Neural cell (in vitro differentiated cells): Measurements from ENCODE around the gene DNM2. TPM values are rescaled to one million over a fixed set of nuclear protein-coding genes. Genes with fewer than 3 reads are reported as not detected.

Experiments used
- H2AFZ ChIP-seq: fragments of 200-600, 300-800 bp; sonication (generic), shearing (Covaris generic); 2 replicates; pipeline ENCODE4 v1.6.0; 2014; ENCODE audit warnings: low read depth, mild to moderate bottlenecking, antibody characterized with exemption, low read length, moderate library complexity
- H3F3A ChIP-seq: fragments of 200-600 bp; shearing (Covaris generic); 2 replicates; pipeline ENCODE4 v1.6.1; 2016; ENCODE audit warnings: mild to moderate bottlenecking, moderate library complexity, mixed read lengths, antibody characterized with exemption, low read length; ENCODE audit not compliant: insufficient read depth, poor library complexity, severe bottlenecking
- H3K27ac ChIP-seq: fragments of 200-600, 300-800 bp; sonication (generic), shearing (Covaris generic); 2 replicates; pipeline ENCODE4 v1.5.1; 2014; ENCODE audit warnings: mild to moderate bottlenecking, low read length, moderate library complexity
- H3K27me3 ChIP-seq: fragments of 300-800, 200-600 bp; sonication (generic), shearing (Covaris generic); 2 replicates; pipeline ENCODE4 v1.6.0; 2014; ENCODE audit warnings: mild to moderate bottlenecking, low read depth, low read length, moderate library complexity; ENCODE audit not compliant: insufficient read depth
- H3K36me3 ChIP-seq: fragments of 300-800, 200-600 bp; sonication (generic), shearing (Covaris generic); 2 replicates; pipeline ENCODE4 v1.5.1; 2014; ENCODE audit warnings: mild to moderate bottlenecking, antibody characterized with exemption, low read length, moderate library complexity; ENCODE audit not compliant: insufficient read depth
- H3K4me2 ChIP-seq: fragments of 300-800, 200-600 bp; sonication (generic), shearing (Covaris generic); 2 replicates; pipeline ENCODE4 v1.6.0; 2014; ENCODE audit warnings: mild to moderate bottlenecking, low read length
- H3K4me3 ChIP-seq: fragments of 300-800, 200-600 bp; sonication (generic), shearing (Covaris generic); 2 replicates; pipeline ENCODE4 v1.5.1; 2014; ENCODE audit warnings: mild to moderate bottlenecking, low read length, moderate library complexity
- H3K79me2 ChIP-seq: fragments of 200-600 bp; shearing (Covaris generic); replicated peaks from 2 replicates; pipeline ENCODE4 v1.6.0; 2014; ENCODE audit warnings: mild to moderate bottlenecking, low read length, moderate library complexity; ENCODE audit not compliant: insufficient read depth
- H3K9ac ChIP-seq: fragments of 300-800, 200-600 bp; sonication (generic), shearing (Covaris generic); 2 replicates; pipeline ENCODE4 v1.6.1; 2016; ENCODE audit warnings: mild to moderate bottlenecking, low read length, mixed read lengths
- H3K9me2 ChIP-seq: fragments of 200-600 bp; shearing (Covaris generic); 2 replicates; pipeline ENCODE4 v1.6.1; 2016; ENCODE audit warnings: mild to moderate bottlenecking, low read length, mixed read lengths; ENCODE audit not compliant: insufficient read depth
- H3K9me3 ChIP-seq: fragments of 200-600, 300-800 bp; sonication (generic), shearing (Covaris generic); 2 replicates; pipeline ENCODE4 v1.6.1; 2016; ENCODE audit warnings: mild to moderate bottlenecking, mixed run types, low read length, moderate library complexity, mixed read lengths
- H4K20me1 ChIP-seq: fragments of 200-600 bp; shearing (Covaris generic); 2 replicates; pipeline ENCODE4 v1.6.1; 2016; ENCODE audit warnings: mild to moderate bottlenecking, mixed run types; ENCODE audit not compliant: insufficient read depth
- EP300 ChIP-seq: fragments of 450-650 bp; conservative IDR thresholded peaks from 2 replicates; pipeline ENCODE4 v1.6.1; 2014; ENCODE audit warnings: antibody characterized with exemption, mild to moderate bottlenecking, moderate library complexity; ENCODE audit not compliant: poor library complexity, severe bottlenecking
- EZH2 ChIP-seq: fragments of 200-600, 300-800 bp; shearing (Covaris generic), sonication (generic); IDR thresholded peaks from 2 replicates; pipeline ENCODE4 v1.6.1; 2014; ENCODE audit warnings: antibody characterized with exemption, low read length, borderline replicate concordance, mild to moderate bottlenecking; ENCODE audit not compliant: insufficient read depth, poor library complexity, severe bottlenecking
- MXI1 ChIP-seq: fragments of 450-650 bp; conservative IDR thresholded peaks from 2 replicates; pipeline ENCODE4 v1.6.1; 2014; ENCODE audit warnings: antibody characterized with exemption, mild to moderate bottlenecking; ENCODE audit not compliant: poor library complexity, severe bottlenecking
- POLR2AphosphoS5 ChIP-seq: IDR thresholded peaks from 2 replicates; pipeline ENCODE4 v1.6.1; 2012
- RAD21 ChIP-seq: fragments of 450-650 bp; conservative IDR thresholded peaks from 2 replicates; pipeline ENCODE4 v1.6.1; 2014; ENCODE audit warnings: antibody characterized with exemption, mild to moderate bottlenecking, moderate library complexity
- SMC3 ChIP-seq: fragments of 450-650 bp; conservative IDR thresholded peaks from 2 replicates; pipeline ENCODE4 v1.6.1; 2014; ENCODE audit warnings: antibody characterized with exemption, mild to moderate bottlenecking, moderate library complexity; ENCODE audit not compliant: poor library complexity
- TAF1 ChIP-seq: IDR thresholded peaks from 2 replicates; pipeline ENCODE4 v1.6.1; 2012; ENCODE audit warnings: low read depth
- polyA plus RNA-seq: library from polyadenylated mRNA; depleted of rRNA; stranded (reverse); fragments of >200 nt; gene quantifications from 2 replicates; pipeline ENCODE4 v1.2.3, GENCODE V29; 2014
- TF ChIP-seq, protein P1 (sequence below): IDR thresholded peaks from 2 replicates; pipeline ENCODE4 v1.6.1; 2012; ENCODE audit warnings: borderline replicate concordance
- TF ChIP-seq, protein P2 (sequence below): fragments of 450-650 bp; IDR thresholded peaks from 2 replicates; pipeline ENCODE4 v1.5.1; 2014; ENCODE audit warnings: antibody characterized with exemption, mild to moderate bottlenecking, moderate library complexity; ENCODE audit not compliant: poor library complexity, severe bottlenecking

The DNM2 gene
- polyA plus RNA-seq, 1 donor from 2014 or later, result 31.4 TPM

DNA sequence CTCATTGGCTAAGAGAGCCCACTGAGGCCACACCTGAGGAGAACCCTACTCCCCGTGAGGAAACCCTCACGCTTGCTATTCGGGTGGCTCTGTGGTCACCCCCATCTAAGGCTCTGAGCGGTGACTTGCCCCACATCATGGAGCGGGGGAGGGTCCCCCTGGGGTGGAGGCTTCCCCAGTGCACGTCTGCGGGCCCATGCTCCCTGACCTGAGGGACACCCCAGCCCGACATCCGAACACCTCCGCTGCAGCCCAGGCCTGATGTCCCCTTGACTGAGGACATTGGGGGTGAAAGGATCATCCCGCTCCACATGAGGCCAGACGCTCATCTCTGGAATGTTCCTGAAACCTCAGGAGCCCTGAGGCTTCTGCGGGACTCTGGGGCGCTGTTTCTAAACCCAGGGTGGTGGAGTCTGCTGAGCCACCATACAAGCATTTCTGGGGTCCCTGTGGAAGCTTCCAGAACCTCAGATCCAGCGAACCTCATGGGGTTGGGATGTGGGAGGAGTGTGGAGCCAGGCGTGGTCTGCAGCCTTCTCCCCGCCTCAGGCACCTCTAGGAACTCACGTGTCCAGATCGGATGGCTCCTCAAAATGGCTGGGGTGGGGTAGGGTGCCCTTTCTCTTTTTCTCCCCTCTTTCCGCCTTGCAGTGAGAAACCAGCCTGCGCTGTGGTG lies 98.2 kb downstream of the DNM2 start:
- Histone ChIP-seq H3K27ac (no peak overlapping the region), H3K4me3 (no peak overlapping the region), H4K20me1 (no peaks in the 10 kb centered on the region), H3F3A (no peaks in the 10 kb centered on the region), H3K27me3 (no peaks in the 10 kb centered on the region), H3K4me2 (no peak overlapping the region), H3K79me2 (no peaks in the 10 kb centered on the region), H3K9me3 (no peaks in the 10 kb centered on the region), H3K9ac (no peak overlapping the region), H2AFZ (no peak overlapping the region), H3K36me3 (peaks cover 7% of the 10 kb centered on the region), H3K9me2 (no peaks in the 10 kb centered on the region)
- TF ChIP-seq SMC3, result no peak
- no peak for TF ChIP-seq RAD21

DNA sequence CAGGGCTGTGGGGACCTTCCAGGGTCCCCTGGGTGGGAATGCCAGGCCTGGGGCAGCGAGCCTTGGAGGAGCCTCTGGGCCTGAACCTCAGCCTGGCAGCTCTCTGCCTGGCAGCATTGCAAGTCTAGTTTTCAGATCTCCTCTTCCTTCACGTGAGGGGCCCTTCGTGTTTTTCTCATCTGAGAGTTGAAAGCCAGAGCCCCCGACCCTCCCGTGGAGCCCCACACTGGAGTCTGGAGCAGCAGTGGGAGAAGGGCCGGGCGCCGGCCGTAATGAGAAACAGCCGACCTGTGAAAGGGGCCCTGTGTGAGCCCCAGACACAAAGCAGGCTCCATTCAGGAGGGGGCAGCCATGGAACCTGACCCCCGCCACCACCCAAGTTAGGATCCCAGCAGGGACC lies 98.8 kb downstream of the DNM2 start:
- Histone ChIP-seq H3K27me3 (no peaks in the 10 kb centered on the region), H3K36me3 (peaks cover 8% of the 10 kb centered on the region), H3K79me2 (no peaks in the 10 kb centered on the region), H3K9ac (no peak overlapping the region), H3K4me3 (no peak overlapping the region), H3K9me2 (no peaks in the 10 kb centered on the region), H3K9me3 (no peaks in the 10 kb centered on the region), H3F3A (no peaks in the 10 kb centered on the region), H3K4me2 (no peak overlapping the region), H4K20me1 (no peaks in the 10 kb centered on the region), H3K27ac (no peak overlapping the region), H2AFZ (no peak overlapping the region)
- no peak for TF ChIP-seq MXI1
- no peak for TF ChIP-seq TAF1
- TF ChIP-seq POLR2AphosphoS5, result no peak
- TF ChIP-seq, protein P1, sequence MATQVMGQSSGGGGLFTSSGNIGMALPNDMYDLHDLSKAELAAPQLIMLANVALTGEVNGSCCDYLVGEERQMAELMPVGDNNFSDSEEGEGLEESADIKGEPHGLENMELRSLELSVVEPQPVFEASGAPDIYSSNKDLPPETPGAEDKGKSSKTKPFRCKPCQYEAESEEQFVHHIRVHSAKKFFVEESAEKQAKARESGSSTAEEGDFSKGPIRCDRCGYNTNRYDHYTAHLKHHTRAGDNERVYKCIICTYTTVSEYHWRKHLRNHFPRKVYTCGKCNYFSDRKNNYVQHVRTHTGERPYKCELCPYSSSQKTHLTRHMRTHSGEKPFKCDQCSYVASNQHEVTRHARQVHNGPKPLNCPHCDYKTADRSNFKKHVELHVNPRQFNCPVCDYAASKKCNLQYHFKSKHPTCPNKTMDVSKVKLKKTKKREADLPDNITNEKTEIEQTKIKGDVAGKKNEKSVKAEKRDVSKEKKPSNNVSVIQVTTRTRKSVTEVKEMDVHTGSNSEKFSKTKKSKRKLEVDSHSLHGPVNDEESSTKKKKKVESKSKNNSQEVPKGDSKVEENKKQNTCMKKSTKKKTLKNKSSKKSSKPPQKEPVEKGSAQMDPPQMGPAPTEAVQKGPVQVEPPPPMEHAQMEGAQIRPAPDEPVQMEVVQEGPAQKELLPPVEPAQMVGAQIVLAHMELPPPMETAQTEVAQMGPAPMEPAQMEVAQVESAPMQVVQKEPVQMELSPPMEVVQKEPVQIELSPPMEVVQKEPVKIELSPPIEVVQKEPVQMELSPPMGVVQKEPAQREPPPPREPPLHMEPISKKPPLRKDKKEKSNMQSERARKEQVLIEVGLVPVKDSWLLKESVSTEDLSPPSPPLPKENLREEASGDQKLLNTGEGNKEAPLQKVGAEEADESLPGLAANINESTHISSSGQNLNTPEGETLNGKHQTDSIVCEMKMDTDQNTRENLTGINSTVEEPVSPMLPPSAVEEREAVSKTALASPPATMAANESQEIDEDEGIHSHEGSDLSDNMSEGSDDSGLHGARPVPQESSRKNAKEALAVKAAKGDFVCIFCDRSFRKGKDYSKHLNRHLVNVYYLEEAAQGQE, result no peak
- TF ChIP-seq EZH2, result no peak
- TF ChIP-seq, protein P2, sequence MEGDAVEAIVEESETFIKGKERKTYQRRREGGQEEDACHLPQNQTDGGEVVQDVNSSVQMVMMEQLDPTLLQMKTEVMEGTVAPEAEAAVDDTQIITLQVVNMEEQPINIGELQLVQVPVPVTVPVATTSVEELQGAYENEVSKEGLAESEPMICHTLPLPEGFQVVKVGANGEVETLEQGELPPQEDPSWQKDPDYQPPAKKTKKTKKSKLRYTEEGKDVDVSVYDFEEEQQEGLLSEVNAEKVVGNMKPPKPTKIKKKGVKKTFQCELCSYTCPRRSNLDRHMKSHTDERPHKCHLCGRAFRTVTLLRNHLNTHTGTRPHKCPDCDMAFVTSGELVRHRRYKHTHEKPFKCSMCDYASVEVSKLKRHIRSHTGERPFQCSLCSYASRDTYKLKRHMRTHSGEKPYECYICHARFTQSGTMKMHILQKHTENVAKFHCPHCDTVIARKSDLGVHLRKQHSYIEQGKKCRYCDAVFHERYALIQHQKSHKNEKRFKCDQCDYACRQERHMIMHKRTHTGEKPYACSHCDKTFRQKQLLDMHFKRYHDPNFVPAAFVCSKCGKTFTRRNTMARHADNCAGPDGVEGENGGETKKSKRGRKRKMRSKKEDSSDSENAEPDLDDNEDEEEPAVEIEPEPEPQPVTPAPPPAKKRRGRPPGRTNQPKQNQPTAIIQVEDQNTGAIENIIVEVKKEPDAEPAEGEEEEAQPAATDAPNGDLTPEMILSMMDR, result no peak
- no peak for TF ChIP-seq RAD21
- no peak for TF ChIP-seq EP300
- TF ChIP-seq SMC3, result no peak
